ENCODE measurements around the gene LRRC58.

DNA sequence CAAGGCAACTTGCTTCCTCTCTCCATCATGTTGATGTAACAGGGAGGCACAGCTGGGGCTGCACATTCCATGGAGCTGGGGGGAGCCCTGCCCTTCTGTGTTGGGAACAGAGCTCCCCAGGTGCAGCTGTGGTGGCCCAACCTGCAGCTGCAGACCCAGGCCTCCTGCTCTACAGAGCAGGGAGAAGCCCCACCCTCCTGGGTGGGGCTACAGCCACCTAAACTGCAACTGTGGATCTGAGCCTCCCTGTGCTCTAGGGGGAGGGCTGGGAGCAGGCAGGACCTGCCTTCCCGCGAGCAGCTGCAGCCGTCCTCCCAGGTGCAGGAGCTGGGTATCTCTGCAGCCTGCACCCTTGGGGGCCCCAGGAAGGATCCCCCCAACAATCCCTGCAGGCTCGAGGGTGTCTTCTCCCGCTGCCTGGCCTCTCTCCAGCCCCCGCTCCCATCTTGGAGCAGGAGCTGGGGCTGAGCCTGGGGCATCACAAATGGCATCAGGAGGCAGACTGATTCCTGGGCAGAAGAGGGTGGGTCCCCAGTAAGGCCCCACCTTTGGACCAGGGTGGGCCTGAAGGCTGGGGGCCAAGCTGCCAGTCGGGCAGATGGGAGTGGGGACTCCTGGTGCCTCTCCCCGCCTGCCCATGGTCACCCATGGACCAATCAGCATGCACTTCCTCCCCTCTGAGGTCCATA lies 7.4 kb downstream of the LRRC58 start:
- TF ChIP-seq ZNF274 (IDR thresholded peaks at IDR 0.05; ENCODE audit: low read depth, low read length) (no peak), REST (IDR thresholded peaks at IDR 0.05; ENCODE audit: low read depth) (no peak), SRF (IDR thresholded peaks at IDR 0.05; ENCODE audit: low read depth) (no peak), FOSL1 (IDR thresholded peaks at IDR 0.05; ENCODE audit: low read depth) (no peak), EGR1 (IDR thresholded peaks at IDR 0.05; ENCODE audit: low read depth) (no peak)
- TF ChIP-seq, protein P1, sequence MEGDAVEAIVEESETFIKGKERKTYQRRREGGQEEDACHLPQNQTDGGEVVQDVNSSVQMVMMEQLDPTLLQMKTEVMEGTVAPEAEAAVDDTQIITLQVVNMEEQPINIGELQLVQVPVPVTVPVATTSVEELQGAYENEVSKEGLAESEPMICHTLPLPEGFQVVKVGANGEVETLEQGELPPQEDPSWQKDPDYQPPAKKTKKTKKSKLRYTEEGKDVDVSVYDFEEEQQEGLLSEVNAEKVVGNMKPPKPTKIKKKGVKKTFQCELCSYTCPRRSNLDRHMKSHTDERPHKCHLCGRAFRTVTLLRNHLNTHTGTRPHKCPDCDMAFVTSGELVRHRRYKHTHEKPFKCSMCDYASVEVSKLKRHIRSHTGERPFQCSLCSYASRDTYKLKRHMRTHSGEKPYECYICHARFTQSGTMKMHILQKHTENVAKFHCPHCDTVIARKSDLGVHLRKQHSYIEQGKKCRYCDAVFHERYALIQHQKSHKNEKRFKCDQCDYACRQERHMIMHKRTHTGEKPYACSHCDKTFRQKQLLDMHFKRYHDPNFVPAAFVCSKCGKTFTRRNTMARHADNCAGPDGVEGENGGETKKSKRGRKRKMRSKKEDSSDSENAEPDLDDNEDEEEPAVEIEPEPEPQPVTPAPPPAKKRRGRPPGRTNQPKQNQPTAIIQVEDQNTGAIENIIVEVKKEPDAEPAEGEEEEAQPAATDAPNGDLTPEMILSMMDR (IDR thresholded peaks at IDR 0.05 in 2 of 3, conservative IDR thresholded peaks at IDR 0.05 in 1 of 3; ENCODE audit: borderline replicate concordance in 1 of 3, insufficient read depth in 1 of 3, low read depth in 2 of 3, low read length in 2 of 3): no peak

Measured in HCT116 (cell line).